Hepatocyte (in vitro differentiated cells): ENCODE data around the gene IPO5. TPM values are rescaled to one million over a fixed set of nuclear protein-coding genes. Genes with fewer than 3 reads are reported as not detected.

ENCODE experiments used
- DNase-seq: peaks from one replicate; pipeline ENCODE4 v3.0.0-alpha.2; 2016; ENCODE audit warnings: low spot score
- H2AFZ ChIP-seq: fragments of 200-600 bp; sonication (generic); 2 replicates; pipeline ENCODE4 v1.6.0; 2016; ENCODE audit warnings: antibody characterized with exemption, mild to moderate bottlenecking
- H3K27ac ChIP-seq: fragments of 200-600 bp; sonication (generic); 2 replicates; pipeline ENCODE4 v1.5.1; 2016; ENCODE audit warnings: mild to moderate bottlenecking
- H3K27me3 ChIP-seq: fragments of 200-600 bp; sonication (generic); 2 replicates; pipeline ENCODE4 v1.6.1; 2016
- H3K36me3 ChIP-seq: fragments of 200-600 bp; sonication (generic); replicated peaks from 2 replicates; pipeline ENCODE4 v1.5.1; 2016; ENCODE audit warnings: low read depth; ENCODE audit not compliant: insufficient read depth
- H3K4me1 ChIP-seq: fragments of 200-600 bp; sonication (generic); 2 replicates; pipeline ENCODE4 v1.5.1; 2016; ENCODE audit warnings: mild to moderate bottlenecking, moderate library complexity; ENCODE audit not compliant: insufficient read depth
- H3K4me2 ChIP-seq: fragments of 200-600 bp; sonication (generic); 2 replicates; pipeline ENCODE4 v1.6.0; 2016
- H3K4me3 ChIP-seq: fragments of 200-600 bp; sonication (generic); 2 replicates; pipeline ENCODE4 v1.5.1; 2016; ENCODE audit warnings: mild to moderate bottlenecking
- H3K79me2 ChIP-seq: fragments of 200-600 bp; sonication (generic); 2 replicates; pipeline ENCODE4 v1.6.0; 2017; ENCODE audit warnings: mild to moderate bottlenecking
- H3K9me2 ChIP-seq: fragments of 200-600 bp; sonication (generic); replicated peaks from 2 replicates; pipeline ENCODE4 v1.6.0; 2017; ENCODE audit warnings: mild to moderate bottlenecking; ENCODE audit not compliant: insufficient read depth
- H3K9me3 ChIP-seq: fragments of 200-600 bp; sonication (generic); 2 replicates; pipeline ENCODE4 v1.5.1; 2016; ENCODE audit warnings: low read depth, mild to moderate bottlenecking
- H4K20me1 ChIP-seq: fragments of 200-600 bp; sonication (generic); 2 replicates; pipeline ENCODE4 v1.6.0; 2016; ENCODE audit warnings: mild to moderate bottlenecking; ENCODE audit not compliant: insufficient read depth, poor library complexity, severe bottlenecking
- CTCF ChIP-seq: fragments of 200-600 bp; sonication (generic); IDR thresholded peaks from 2 replicates; pipeline ENCODE4 v1.5.1; 2016; ENCODE audit warnings: antibody characterized with exemption, mild to moderate bottlenecking; ENCODE audit not compliant: poor library complexity
- EZH2 ChIP-seq: fragments of 200-600 bp; sonication (generic); IDR thresholded peaks from 2 replicates; pipeline ENCODE4 v1.6.1; 2016; ENCODE audit warnings: antibody characterized with exemption, mild to moderate bottlenecking, borderline replicate concordance
- EZH2phosphoT487 ChIP-seq: fragments of 200-600 bp; sonication (generic); IDR thresholded peaks from one replicate; pipeline ENCODE4 v1.6.1; 2018; ENCODE audit warnings: antibody characterized with exemption, mild to moderate bottlenecking, low read depth, moderate library complexity; ENCODE audit not compliant: unreplicated experiment, severe bottlenecking
- WGBS: methylation state at CpG from one replicate; pipeline ENCODE4 v1.1.6; 2016; ENCODE audit warnings: low lambda C conversion rate; ENCODE audit errors: missing lambda C conversion rate; 5-methylcytosine and 5-hydroxymethylcytosine counted together
- polyA plus RNA-seq: library from polyadenylated mRNA; unstranded; fragments of >200 nt; fragmentation: Nextera tagmentation; extraction: Ambion mirVana; gene quantifications from 2 replicates; pipeline ENCODE4 v1.2.1, GENCODE V29; 2016
- total RNA-seq: library from RNA; depleted of rRNA; stranded (reverse); fragments of >200 nt; gene quantifications from 2 replicates; pipeline ENCODE4 v1.2.3, GENCODE V29; 2014

Gene IPO5
- total and polyA plus RNA-seq, 2 experiments from 2014 or later: 34.1 to 104 TPM

GRCh38 chr13:97967226-97967625 is 13.8 kb downstream of the IPO5 start:
- TF ChIP-seq EZH2 (no peak), EZH2phosphoT487 (no peak), CTCF (no peak)

GRCh38 chr13:97967948-97968347 is 14.5 kb downstream of the IPO5 start:
- 79% methylated on average over 3 of the region's 3 CpGs for WGBS
- no peak for DNase-seq

More at GRCh38 chr13:97967226-97967625, 13.8 kb downstream of the IPO5 start:
- no peaks in the 10 kb centered on the region for H3K9me3 ChIP-seq
- H3K4me2 ChIP-seq: no peak overlapping the region
- no peaks in the 10 kb centered on the region for H3K9me2 ChIP-seq
- H3K4me1 ChIP-seq: no peaks in the 10 kb centered on the region
- no peaks in the 10 kb centered on the region for H4K20me1 ChIP-seq
- H3K27me3 ChIP-seq: no peaks in the 10 kb centered on the region
- H3K27ac ChIP-seq: no peak overlapping the region
- no peak overlapping the region for H2AFZ ChIP-seq
- no peak for DNase-seq
- no peaks in the 10 kb centered on the region for H3K36me3 ChIP-seq
- no peak overlapping the region for H3K4me3 ChIP-seq
- no peaks in the 10 kb centered on the region for H3K79me2 ChIP-seq

GRCh38 chr13:97971519-97971918 is 18.0 kb downstream of the IPO5 start:
- 94% methylated on average over 5 of the region's 5 CpGs for WGBS
- Histone ChIP-seq H2AFZ (no peak overlapping the region), H3K4me2 (no peak overlapping the region), H3K4me1 (no peaks in the 10 kb centered on the region), H3K9me3 (no peaks in the 10 kb centered on the region), H3K27me3 (no peaks in the 10 kb centered on the region), H3K36me3 (no peaks in the 10 kb centered on the region), H3K4me3 (no peak overlapping the region), H4K20me1 (no peaks in the 10 kb centered on the region), H3K79me2 (no peaks in the 10 kb centered on the region), H3K9me2 (no peaks in the 10 kb centered on the region), H3K27ac (no peak overlapping the region)
- no peak for TF ChIP-seq EZH2phosphoT487
- TF ChIP-seq CTCF: no peak
- TF ChIP-seq EZH2: no peak
- no peak for DNase-seq

More at GRCh38 chr13:97967948-97968347, 14.5 kb downstream of the IPO5 start:
- no peak overlapping the region for H3K4me3 ChIP-seq
- no peaks in the 10 kb centered on the region for H3K9me3 ChIP-seq
- H3K9me2 ChIP-seq: no peaks in the 10 kb centered on the region
- H3K4me2 ChIP-seq: no peak overlapping the region
- no peak overlapping the region for H2AFZ ChIP-seq
- no peaks in the 10 kb centered on the region for H3K4me1 ChIP-seq
- H3K36me3 ChIP-seq: no peaks in the 10 kb centered on the region
- H3K27me3 ChIP-seq: no peaks in the 10 kb centered on the region
- H3K79me2 ChIP-seq: no peaks in the 10 kb centered on the region
- H3K27ac ChIP-seq: no peak overlapping the region
- TF ChIP-seq EZH2 (no peak), CTCF (no peak), EZH2phosphoT487 (no peak)
- no peaks in the 10 kb centered on the region for H4K20me1 ChIP-seq

GRCh38 chr13:97974773-97975172 is 21.3 kb downstream of the IPO5 start:
- H3K4me3 ChIP-seq: no peak overlapping the region
- H3K27me3 ChIP-seq: no peaks in the 10 kb centered on the region
- no peak overlapping the region for H3K27ac ChIP-seq
- no peaks in the 10 kb centered on the region for H3K36me3 ChIP-seq
- DNase-seq: no peak
- peaks cover 23% of the 10 kb centered on the region for H3K79me2 ChIP-seq
- H2AFZ ChIP-seq: no peak overlapping the region
- peaks cover 11% of the 10 kb centered on the region for H3K4me1 ChIP-seq
- H3K9me2 ChIP-seq: no peaks in the 10 kb centered on the region
- WGBS: 80% methylated on average over 2 of the region's 2 CpGs
- no peaks in the 10 kb centered on the region for H3K9me3 ChIP-seq
- no peak overlapping the region for H3K4me2 ChIP-seq
- H4K20me1 ChIP-seq: no peaks in the 10 kb centered on the region
- TF ChIP-seq CTCF: no peak
- TF ChIP-seq EZH2: no peak
- no peak for TF ChIP-seq EZH2phosphoT487
